Inferior parietal cortex (tissue), 1 donor: ENCODE data around the gene ASTN2.

Experiments used
- DNase-seq: peaks from one replicate; pipeline ENCODE4 v3.0.0-alpha.2; 2016; ENCODE audit errors: extremely low spot score

The ASTN2 gene

DNA sequence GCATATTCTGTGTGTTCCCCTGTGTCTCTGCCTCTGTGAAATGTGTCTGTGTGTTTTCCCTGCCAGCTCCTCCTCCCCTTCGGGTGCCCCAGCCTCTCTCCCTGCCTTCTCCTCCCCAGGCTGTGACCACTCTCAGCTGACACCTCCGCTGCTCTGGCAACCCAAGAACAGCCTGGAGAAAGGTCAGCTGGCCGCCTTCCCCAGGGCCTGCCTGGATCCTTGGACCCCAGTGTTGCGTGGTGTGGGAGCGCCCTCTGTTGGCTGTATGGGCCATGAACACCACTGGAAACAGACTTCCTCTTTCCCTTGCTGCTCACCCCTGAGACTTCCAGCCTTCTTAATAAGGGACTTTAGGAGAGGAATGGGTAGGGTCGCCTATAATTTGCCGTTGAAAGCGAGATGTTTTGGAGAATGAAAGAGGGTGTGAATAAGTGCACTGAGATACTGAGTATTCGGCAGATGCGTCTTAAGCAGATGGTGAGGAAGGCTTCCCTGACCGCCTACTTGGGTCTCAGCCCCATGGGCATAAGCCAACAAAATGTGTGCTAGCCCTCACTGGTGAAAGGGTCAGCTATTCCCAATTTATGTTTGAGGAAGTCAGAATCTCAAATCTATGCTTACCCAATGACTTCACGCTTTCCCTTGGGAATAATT lies 842.6 kb downstream of the ASTN2 start:
- peak; percentile 73 for DNase-seq

DNA sequence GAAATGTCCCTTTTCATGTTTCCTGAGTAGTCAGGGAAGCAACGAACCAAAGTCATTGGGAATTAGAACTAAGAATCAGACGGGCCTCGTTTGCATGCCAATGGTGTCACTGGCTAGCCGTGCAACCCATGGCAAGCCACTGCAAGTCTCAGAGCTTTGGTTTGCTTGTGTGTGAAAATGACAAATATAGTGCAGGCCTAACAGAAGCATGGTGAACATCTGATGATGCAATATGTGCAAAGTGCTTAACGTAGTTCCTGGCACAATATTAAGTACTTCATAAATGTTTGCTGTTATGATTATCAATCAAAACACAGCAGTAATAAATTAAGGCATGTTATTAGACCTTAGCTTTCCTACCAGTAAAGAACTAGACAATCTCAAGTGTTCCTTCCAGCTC lies 845.7 kb downstream of the ASTN2 start:
- no peak for DNase-seq

DNA sequence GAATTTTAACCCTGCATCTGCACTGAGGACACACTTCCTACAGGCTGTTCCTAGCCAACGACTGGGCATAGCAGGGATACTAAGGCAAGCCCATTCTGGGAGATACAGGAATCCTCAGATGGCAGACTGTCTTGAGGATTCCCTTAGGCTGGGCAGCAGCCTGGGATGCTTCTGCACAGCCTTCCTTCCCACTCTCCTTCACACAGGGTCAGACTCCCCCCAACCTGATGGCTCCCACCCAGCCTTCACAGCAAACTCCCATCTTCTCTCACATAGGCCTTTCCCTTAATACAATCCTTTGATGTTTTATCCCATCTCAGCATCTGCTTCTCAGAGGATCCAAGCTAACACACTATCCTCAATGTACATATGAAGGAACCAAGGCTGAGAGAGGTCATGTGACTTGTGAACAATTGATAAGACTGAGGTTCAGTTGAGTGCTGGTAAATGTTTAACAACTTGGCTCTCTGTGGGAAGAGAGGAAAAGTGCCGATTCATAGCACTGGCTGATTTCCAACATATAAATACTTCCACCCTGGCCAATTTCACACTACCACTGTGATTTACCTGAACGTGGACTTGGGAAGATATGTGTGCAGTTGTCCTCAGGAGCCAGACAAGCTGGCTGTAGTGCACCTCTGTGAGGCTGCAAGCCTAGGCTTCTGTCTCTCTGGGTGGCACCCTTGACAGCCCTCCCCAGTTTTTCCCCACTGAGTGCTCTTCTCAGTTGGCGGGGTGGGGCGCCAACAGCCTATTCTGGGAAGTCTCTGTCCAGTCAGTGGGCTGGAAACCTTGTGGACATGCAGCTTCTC lies 848.0 kb downstream of the ASTN2 start:
- no peak for DNase-seq

- no peak for DNase-seq
Observed at GRCh38 chr9:116565986-116566385, 848.9 kb downstream of the ASTN2 start.

GRCh38 chr9:116564266-116564793 lies 850.5 kb downstream of the ASTN2 start:
- DNase-seq = no peak

DNA sequence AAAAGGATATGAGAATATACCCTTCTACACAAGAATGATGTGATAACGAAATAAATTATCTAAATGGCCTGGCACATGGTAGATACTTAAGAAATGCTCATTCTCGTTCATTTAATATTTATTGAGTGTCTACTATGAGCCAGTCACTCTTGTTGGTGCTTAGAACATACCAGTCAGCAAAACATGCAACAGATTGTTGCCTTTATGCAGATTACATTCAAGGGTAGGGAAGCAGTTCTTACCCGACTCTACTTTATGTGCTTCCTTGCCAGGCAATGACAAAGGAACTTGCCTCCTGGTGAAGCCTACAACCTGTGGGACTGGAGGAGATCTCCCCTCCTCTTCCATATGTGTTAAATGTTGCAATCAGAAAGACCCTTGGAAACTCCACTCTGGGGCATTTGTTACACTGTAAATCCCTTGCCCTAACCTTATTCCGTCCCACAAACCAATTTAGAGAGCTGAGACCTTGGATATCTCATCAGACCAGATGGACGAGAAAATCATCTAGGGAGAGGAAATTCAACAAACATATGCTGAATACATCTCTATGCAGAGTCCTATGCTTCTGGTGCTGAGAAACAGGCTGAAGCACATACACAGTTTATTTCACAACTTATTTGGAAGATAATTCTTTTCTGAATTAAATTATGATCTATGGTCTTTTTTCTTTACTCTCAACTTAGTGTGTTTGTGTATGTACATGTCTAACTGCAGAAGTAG lies 855.9 kb downstream of the ASTN2 start:
- no peak for DNase-seq

DNA sequence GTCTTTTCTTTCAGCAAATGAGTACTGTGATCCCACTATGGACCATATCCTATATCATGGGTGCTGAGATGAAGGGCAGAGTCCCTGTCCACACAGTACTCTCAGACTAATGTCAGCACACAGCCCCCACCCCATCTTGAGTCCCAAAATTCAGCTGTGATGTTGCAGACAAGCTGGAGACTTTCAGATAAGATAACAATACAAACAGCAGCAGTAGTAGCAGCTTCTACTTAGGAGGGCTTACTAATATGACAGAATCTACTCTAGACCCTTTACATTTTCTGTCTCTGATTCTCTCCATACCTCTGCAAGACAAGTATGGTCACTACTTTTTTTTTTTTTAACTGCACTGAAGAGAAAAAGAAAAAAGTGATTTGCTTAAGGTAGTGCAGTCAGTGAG lies 856.8 kb downstream of the ASTN2 start:
- DNase-seq = no peak

DNA sequence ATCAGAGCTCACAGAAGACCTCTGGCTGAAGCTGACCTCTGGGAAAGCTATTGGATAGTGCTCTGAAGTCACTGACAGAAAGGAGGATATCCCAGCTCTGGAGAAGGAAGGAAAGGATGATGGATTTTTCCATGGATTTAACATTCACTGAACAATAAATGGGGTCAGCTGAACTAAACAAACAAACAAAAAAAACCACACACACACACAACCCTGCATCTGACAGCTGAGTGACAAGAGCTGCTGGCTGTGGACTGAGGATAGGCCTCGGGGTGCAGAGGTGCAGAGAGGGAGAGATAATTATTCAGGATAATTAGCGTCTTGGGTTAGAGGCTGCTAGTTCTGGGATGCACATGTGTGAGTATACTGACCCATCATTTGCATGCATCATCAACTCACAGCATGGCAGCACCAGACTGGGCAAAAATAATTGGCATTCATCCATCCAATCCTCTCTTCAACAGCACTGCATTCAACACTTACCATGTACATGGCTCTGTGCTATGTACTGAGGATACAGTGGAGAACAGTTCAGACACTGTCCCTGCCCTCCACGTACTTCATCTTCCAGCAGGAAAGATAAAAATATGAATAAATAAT lies 859.2 kb downstream of the ASTN2 start:
- no peak for DNase-seq

- DNase-seq = no peak
Observed at GRCh38 chr9:116555119-116555518, 859.7 kb downstream of the ASTN2 start.

GRCh38 chr9:116550696-116551436 lies 864.0 kb downstream of the ASTN2 start:
- DNase-seq = no peak

DNA sequence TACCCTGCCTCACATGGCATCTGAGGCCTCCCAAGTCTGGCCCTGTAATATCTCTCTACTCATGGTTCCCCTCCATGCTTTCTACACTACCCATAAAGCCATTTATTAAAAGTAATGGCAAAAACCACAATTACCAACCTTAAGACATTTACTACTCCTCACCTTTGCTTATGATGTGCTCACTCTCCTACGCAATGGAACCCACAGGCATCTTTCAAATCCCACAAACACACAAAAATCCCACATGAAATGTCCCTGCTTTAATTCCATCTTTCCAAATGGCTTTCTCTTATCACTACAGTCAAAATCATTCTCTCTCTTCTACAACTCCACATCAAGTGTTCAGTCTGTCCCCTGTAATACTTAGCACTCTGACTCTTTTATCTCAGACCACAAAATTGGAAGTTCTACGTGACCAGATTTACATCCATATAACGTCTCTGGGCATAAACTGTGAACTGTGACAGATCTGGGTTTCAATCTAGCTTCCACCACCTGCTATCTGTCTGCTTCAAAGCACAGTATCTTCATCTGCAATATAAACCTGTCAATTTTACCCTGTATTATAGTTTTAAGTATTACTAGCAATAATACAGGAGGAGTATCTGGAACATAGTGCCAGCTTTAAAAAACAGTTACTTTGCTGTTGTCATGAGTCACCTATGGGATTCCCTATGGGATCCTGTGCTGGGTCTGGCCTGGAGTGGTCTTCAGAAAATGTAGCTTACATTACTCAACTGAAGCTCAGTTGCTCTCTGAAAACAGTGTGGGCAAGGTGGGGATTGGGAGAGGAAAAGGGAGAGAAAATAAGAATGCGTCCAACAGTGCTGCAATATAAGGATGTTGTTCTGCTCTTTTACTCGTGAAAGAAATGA lies 864.8 kb downstream of the ASTN2 start:
- DNase-seq = no peak

DNA sequence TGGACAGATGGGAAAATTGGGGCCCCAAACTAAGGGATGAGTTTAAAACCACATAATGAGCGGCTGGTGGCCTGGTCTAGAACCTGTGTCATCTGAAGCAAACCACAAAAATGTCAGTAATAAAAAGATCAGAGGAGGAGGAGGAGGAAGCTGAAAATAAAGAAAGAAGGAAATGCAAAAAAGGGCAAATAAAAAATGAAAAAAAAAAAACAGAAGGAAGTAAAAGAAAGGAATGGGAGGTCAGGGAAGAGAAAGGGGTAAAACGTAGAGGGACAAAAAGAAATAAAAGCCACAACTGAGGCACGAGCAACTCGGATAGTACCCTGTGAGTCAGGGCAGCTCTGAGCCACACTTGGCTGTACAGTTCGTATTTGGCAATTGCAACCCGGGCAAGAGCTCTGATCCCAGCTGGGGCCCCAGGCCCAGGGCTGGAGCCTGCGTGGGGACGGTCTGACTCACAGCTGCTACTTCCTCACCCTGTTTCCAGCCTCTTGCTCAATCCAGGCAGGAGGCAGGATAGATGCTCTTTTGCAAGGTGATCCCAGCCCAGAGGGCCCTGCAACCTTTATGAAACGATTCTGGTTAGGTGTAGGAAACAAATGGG lies 865.7 kb downstream of the ASTN2 start:
- no peak for DNase-seq

- no peak for DNase-seq
Observed at GRCh38 chr9:116547729-116548426, 867.0 kb downstream of the ASTN2 start.

DNA sequence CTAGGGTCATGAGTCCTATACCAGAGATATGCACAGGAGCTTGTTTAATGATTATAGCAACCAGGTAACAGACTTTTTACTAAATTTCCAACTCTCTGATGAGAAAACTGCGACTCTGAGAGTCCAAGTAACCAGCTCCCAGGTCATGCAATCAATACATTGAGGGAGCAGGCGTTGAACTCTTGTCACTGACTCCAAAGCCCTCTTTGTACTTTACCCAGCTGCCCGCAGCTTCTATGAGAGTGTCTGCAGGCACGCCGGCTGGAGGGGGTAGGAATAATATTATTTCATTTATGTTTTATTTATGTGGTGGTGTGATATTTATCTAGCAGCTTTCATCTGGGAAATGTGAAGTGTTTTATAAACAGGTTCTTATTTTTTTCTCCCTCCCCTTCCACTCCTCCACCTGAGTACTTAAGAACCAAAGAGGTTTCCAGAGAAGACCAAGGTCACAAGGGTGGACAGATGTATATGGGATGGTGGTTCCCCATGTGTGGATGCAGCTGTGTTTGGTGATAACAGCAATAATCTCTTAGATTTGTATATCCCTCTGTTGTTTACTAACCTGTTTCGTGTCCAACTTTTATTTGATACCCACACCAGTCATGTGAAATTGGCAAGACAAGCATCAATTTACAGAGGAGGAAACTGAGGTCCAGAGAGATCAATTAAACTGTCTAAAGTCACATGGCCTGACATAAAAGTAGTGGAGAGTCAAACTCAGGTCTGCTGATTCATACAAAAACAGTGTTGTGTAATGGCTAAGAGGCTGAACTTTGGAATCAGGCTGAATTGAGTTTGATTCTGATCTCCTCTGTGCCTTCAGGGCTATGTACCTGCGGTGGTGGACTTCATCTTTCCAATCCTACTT lies 867.9 kb downstream of the ASTN2 start:
- DNase-seq = no peak

GRCh38 chr9:116544896-116545295 lies 870.0 kb downstream of the ASTN2 start:
- no peak for DNase-seq

DNA sequence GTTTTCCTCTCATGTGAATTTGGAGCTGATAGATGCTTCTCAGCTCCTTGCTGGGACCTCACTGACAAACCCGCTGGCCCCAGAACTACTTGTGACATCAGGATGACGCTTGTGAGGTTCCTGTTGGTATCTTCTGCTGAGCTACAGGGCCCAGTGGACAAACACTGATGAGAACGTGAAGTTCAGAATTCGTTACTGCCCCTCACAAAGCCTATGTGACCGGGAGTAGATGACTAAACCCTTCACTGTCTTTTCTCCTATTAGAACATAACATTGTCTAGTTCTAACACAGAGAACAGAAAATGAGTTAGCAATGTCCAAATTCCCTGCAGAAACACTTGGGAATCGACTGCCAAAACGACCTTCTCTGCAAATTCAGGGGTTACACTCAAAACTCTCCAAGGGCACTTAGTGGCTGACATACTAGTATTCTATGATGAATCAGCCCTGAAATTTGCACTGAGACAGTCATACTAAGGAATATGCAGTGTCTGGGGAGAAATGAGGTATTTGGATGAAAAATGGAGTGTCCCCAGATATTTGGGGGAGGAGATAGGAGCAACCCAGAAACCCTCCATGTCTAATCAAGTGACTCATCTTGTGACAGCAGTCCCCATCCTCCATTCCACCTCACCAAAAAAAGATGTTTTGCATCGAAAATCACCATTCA lies 871.0 kb downstream of the ASTN2 start:
- no peak for DNase-seq

- DNase-seq = no peak
Observed at GRCh38 chr9:116541402-116541801, 873.5 kb downstream of the ASTN2 start.

- no peak for DNase-seq
Observed at GRCh38 chr9:116539549-116539948, 875.3 kb downstream of the ASTN2 start.
